HepG2 (cell line): ENCODE measurements around the gene SAMM50.

ENCODE experiments used
- JUND ChIP-seq: sonication (generic); formaldehyde crosslinking; IDR thresholded peaks from 2 replicates; pipeline ENCODE4 v1.8.0; 2022; ENCODE audit warnings: mild to moderate bottlenecking, missing genetic modification reagents
- THAP11 ChIP-seq: IDR thresholded peaks from 2 replicates; pipeline ENCODE4 v1.6.1; 2016; ENCODE audit warnings: missing biosample characterization, missing genetic modification reagents
- ZFP37 ChIP-seq: sonication (generic); formaldehyde crosslinking; IDR thresholded peaks from 2 replicates; pipeline ENCODE4 v1.4.0; 2020; ENCODE audit warnings: missing genetic modification reagents, borderline replicate concordance
- ZNF260 ChIP-seq: sonication (generic); formaldehyde crosslinking; IDR thresholded peaks from 2 replicates; pipeline ENCODE4 v1.4.0; 2020; ENCODE audit warnings: missing genetic modification reagents, low read depth, mild to moderate bottlenecking, borderline replicate concordance
- TF ChIP-seq, protein P1 (sequence below): sonication (generic); formaldehyde crosslinking; IDR thresholded peaks from 2 replicates; pipeline ENCODE4 v1.4.0; 2020; ENCODE audit warnings: low read depth, mild to moderate bottlenecking, missing genetic modification reagents
- TF ChIP-seq, protein P2 (sequence below): IDR thresholded peaks from 2 replicates; pipeline ENCODE4 v1.6.1; 2016; ENCODE audit warnings: missing compliant biosample characterization, missing genetic modification reagents, borderline replicate concordance
- TF ChIP-seq, protein P3 (sequence below): sonication (generic); formaldehyde crosslinking; IDR thresholded peaks from 2 replicates; pipeline ENCODE4 v1.4.0; 2020; ENCODE audit warnings: missing genetic modification reagents
- TF ChIP-seq, protein P4 (sequence below): sonication (generic); formaldehyde crosslinking; IDR thresholded peaks from 2 replicates; pipeline ENCODE4 v1.4.0; 2020; ENCODE audit warnings: mild to moderate bottlenecking, missing genetic modification reagents
- TF ChIP-seq, protein P5 (sequence below): sonication (generic); formaldehyde crosslinking; IDR thresholded peaks from 2 replicates; pipeline ENCODE4 v1.4.0; 2020; ENCODE audit warnings: missing genetic modification reagents, borderline replicate concordance

DNA sequence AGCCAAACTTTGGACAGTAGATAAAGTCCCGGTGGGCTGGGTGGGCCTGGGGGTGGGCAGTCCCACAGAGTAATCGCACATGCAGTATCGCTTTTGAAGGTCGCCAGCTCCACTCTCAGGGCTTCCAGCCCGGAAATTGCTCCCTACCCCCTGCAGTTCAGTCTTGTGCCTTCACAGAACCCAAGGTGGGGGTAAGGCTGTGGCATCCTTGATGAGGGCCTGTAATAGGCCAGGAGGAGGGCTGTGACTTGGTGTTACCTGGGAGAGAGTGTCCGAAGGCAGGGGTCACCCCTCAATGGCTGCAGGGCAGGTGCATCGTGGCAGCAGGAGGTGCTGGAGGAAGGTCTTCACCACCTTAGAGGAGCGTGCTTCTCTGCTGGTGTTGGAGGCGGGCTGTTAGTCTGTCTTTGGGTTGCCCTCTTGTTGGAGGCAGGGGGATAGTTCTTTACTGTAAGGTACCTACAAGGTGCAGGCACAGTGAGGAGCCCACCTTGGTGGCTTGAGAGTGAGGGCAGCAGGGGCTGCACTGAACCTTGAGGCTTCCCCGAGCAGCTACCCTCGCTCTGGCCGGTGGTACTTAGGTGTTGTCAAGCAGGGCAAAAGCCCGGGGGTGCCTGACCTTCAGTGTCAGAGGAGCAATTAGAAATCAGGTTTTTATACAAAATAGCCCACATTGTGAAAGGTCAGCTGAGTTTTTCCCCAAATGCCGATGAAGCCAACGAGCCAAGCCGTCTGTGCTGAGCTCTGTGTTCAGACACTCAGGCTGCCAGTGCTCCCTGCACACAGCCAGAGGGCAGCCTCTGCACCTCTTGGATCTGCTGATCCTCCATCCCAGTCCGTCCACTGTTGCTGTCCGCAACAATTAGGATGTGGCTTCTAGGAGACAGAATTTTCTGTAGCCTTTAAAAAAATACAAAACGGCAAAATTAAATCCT, 21.9 kb downstream of the SAMM50 start:
- TF ChIP-seq, protein P1, sequence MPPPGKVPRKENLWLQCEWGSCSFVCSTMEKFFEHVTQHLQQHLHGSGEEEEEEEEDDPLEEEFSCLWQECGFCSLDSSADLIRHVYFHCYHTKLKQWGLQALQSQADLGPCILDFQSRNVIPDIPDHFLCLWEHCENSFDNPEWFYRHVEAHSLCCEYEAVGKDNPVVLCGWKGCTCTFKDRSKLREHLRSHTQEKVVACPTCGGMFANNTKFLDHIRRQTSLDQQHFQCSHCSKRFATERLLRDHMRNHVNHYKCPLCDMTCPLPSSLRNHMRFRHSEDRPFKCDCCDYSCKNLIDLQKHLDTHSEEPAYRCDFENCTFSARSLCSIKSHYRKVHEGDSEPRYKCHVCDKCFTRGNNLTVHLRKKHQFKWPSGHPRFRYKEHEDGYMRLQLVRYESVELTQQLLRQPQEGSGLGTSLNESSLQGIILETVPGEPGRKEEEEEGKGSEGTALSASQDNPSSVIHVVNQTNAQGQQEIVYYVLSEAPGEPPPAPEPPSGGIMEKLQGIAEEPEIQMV (CRISPR knock-in tag), result no peak
- TF ChIP-seq ZNF260 (CRISPR knock-in tag) (no peak), JUND (CRISPR knock-in tag) (no peak), THAP11 (CRISPR knock-in tag) (no peak), ZFP37 (CRISPR knock-in tag) (no peak)
- TF ChIP-seq, protein P2, sequence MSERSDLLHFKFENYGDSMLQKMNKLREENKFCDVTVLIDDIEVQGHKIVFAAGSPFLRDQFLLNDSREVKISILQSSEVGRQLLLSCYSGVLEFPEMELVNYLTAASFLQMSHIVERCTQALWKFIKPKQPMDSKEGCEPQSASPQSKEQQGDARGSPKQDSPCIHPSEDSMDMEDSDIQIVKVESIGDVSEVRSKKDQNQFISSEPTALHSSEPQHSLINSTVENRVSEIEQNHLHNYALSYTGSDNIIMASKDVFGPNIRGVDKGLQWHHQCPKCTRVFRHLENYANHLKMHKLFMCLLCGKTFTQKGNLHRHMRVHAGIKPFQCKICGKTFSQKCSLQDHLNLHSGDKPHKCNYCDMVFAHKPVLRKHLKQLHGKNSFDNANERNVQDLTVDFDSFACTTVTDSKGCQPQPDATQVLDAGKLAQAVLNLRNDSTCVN (CRISPR knock-in tag), result no peak
- TF ChIP-seq, protein P3, sequence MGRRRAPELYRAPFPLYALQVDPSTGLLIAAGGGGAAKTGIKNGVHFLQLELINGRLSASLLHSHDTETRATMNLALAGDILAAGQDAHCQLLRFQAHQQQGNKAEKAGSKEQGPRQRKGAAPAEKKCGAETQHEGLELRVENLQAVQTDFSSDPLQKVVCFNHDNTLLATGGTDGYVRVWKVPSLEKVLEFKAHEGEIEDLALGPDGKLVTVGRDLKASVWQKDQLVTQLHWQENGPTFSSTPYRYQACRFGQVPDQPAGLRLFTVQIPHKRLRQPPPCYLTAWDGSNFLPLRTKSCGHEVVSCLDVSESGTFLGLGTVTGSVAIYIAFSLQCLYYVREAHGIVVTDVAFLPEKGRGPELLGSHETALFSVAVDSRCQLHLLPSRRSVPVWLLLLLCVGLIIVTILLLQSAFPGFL (CRISPR knock-in tag), result no peak
- TF ChIP-seq, protein P4, sequence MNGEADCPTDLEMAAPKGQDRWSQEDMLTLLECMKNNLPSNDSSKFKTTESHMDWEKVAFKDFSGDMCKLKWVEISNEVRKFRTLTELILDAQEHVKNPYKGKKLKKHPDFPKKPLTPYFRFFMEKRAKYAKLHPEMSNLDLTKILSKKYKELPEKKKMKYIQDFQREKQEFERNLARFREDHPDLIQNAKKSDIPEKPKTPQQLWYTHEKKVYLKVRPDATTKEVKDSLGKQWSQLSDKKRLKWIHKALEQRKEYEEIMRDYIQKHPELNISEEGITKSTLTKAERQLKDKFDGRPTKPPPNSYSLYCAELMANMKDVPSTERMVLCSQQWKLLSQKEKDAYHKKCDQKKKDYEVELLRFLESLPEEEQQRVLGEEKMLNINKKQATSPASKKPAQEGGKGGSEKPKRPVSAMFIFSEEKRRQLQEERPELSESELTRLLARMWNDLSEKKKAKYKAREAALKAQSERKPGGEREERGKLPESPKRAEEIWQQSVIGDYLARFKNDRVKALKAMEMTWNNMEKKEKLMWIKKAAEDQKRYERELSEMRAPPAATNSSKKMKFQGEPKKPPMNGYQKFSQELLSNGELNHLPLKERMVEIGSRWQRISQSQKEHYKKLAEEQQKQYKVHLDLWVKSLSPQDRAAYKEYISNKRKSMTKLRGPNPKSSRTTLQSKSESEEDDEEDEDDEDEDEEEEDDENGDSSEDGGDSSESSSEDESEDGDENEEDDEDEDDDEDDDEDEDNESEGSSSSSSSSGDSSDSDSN (CRISPR knock-in tag), result no peak
- TF ChIP-seq, protein P5, sequence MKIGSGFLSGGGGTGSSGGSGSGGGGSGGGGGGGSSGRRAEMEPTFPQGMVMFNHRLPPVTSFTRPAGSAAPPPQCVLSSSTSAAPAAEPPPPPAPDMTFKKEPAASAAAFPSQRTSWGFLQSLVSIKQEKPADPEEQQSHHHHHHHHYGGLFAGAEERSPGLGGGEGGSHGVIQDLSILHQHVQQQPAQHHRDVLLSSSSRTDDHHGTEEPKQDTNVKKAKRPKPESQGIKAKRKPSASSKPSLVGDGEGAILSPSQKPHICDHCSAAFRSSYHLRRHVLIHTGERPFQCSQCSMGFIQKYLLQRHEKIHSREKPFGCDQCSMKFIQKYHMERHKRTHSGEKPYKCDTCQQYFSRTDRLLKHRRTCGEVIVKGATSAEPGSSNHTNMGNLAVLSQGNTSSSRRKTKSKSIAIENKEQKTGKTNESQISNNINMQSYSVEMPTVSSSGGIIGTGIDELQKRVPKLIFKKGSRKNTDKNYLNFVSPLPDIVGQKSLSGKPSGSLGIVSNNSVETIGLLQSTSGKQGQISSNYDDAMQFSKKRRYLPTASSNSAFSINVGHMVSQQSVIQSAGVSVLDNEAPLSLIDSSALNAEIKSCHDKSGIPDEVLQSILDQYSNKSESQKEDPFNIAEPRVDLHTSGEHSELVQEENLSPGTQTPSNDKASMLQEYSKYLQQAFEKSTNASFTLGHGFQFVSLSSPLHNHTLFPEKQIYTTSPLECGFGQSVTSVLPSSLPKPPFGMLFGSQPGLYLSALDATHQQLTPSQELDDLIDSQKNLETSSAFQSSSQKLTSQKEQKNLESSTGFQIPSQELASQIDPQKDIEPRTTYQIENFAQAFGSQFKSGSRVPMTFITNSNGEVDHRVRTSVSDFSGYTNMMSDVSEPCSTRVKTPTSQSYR (CRISPR knock-in tag), result no peak
